CD4-positive, alpha-beta T cell treated with Interleukin-2 at 100 ng/mL for 4 hours (primary cell): ENCODE results near the gene CDC42BPG.
A peak's percentile ranks its signal among the peaks of the same experiment; 100 is the strongest.
"Not testable (repeated sequence)": the region's sequence is repeated elsewhere in the genome, so short reads cannot be mapped to it uniquely, and the experiment has no call there.

ENCODE experiments used
- DNase-seq: peaks from one replicate; pipeline ENCODE4 v3.0.0-alpha.2; 2020; ENCODE audit warnings: low spot score

The CDC42BPG gene

GRCh38 chr11:64849598-64850356, 5.3 kb upstream of the CDC42BPG start:
- DNase-seq: no peak

- DNase-seq: no peak
These were observed 4.6 kb upstream of the CDC42BPG start for GRCh38 chr11:64848826-64849597.

GRCh38 chr11:64848214-64848825, 3.9 kb upstream of the CDC42BPG start:
- no peak for DNase-seq

- peak; percentile 92 for DNase-seq
These were observed 2.7 kb upstream of the CDC42BPG start for GRCh38 chr11:64846998-64847666.

GRCh38 chr11:64845776-64846129, 1.3 kb upstream of the CDC42BPG start:
- DNase-seq: not testable (repeated sequence)

GRCh38 chr11:64845129-64845775, 799 bp upstream of the CDC42BPG start:
- DNase-seq: no peak

- DNase-seq: no peak
These were observed 645 bp downstream of the CDC42BPG start for GRCh38 chr11:64843686-64844329.

GRCh38 chr11:64842851-64843685, 1.4 kb downstream of the CDC42BPG start:
- DNase-seq: no peak

GRCh38 chr11:64842366-64842759, 2.1 kb downstream of the CDC42BPG start:
- DNase-seq: no peak

GRCh38 chr11:64841592-64842365, 2.7 kb downstream of the CDC42BPG start:
- DNase-seq: no peak

- no peak for DNase-seq
These were observed 4.3 kb downstream of the CDC42BPG start for GRCh38 chr11:64839887-64840782.

- no peak for DNase-seq
These were observed 5.1 kb downstream of the CDC42BPG start for GRCh38 chr11:64839335-64839734.

GRCh38 chr11:64838600-64839334, 5.7 kb downstream of the CDC42BPG start:
- no peak for DNase-seq

- no peak for DNase-seq
These were observed 6.5 kb downstream of the CDC42BPG start for GRCh38 chr11:64837887-64838351.

- DNase-seq: no peak
These were observed 7.9 kb downstream of the CDC42BPG start for GRCh38 chr11:64836448-64837072.

GRCh38 chr11:64835616-64836447, 8.6 kb downstream of the CDC42BPG start:
- no peak for DNase-seq
